Measurements from ENCODE around the gene RPLP2.

Gene RPLP2

DNA sequence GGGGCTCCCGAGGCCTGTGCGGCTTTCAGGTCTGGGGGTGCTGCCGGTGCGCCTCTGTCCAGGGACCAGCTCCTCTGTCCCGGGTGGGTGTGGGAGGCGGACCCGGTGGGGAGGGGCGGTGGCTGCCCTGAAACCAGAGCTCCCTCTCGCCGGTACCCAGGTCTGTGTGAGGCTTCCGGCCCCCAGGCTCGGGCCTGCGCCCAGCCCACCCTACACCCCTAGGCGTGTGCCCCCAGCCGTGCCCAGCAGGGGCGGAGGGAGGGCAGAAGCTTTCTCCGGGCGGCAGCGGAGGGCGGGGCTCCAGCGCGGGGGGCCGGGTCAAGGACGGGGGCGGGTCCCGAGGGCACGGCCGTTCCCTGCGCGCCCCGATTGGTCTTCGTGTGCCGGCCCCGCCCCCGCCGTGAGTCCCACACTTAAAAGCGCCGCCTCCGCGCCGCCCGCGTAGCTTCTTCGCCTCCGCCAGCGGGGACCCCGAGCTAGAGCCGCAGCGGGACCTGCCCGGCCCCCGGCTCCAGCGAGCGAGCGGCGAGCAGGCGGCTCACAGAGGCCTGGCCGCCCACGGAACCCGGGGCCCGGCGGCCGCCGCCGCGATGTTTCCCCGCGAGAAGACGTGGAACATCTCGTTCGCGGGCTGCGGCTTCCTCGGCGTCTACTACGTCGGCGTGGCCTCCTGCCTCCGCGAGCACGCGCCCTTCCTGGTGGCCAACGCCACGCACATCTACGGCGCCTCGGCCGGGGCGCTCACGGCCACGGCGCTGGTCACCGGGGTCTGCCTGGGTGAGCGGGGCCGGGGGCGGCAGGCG is 9.6 kb downstream of the RPLP2 start:
- peak overlapping the region; percentile 65 to 98 (median 94) for H3K27ac ChIP-seq
- peak overlapping the region; percentile 60 to 99 (median 87) for H3K4me3 ChIP-seq

DNA sequence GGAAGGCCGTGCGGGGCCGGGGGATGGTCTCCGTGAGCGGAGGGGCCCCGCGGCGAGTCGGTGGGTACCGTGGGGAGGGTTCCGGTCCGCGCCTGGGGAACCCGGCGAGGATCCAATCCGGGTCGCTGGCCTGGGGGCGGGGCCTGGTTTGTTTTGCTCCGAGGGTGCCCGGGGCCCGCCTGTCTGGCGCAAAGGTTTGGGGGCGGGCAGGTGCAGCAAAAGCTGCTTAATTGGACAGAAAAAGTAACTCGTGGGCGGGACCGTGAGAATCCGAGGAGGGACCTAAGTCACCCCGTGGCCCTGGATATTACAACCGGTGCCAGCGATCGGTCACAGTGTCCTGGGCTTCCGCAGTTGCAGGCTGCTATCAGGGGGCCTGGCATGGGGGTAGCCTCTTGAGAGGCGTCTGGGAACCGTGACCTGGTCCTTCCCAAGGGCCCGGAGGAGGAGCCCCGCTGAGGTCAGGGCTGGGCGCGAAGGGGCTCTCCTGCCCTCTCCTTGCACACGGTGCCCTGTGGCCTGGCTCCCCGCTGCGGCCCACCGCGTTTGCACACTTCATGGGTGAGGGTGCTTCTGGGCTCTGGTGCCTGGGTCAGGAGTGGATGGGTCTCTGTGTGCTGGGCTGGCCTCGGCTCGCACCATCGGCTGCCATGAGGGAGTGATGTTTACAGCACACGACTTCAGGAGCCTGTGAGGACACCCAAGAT is 10.3 kb downstream of the RPLP2 start:
- Histone ChIP-seq H3K27ac (peak overlapping the region; percentile 65 to 98 (median 94)), H3K4me3 (peak overlapping the region; percentile 60 to 99 (median 87))

DNA sequence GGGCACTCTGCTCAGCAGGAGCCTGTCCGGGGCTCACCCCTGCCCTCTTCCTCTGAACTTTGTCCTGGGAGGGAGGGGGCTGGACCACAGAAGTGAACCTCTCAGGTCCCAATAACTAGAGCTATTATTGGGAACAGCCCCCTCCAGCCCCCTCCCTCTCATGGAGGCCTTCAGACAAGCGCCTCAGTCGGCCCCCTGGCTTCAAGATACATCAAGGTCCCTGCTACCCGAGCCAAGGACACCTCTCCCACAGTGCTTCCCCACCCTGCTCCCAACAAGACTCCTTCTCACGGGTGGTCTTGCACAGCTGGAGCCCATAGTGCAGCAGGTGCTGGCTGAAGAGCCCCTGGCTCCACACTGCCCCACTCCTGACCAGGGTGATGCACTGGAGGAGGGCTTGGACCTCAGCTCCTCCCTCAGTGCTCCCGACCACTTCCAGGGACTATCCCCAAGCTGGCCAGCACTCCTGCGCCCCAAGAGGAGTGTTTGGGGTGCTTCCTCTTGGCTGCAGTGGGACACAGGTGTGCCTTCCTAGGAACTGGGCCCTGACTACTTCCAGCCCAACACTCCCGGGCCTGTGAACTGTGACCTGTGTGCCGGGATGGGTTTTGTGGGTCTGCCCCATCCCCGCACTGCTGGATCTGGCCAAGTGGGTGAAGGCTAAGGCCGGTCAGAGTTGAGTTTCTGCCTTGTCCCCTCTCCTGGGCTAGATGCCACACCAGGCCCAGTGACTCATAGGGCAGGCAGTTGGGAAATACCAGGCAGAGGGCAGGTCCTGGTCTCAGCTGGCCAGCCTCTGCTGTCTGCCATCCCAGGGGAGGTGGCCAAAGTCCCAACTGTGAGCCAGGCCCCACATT is 11.1 kb downstream of the RPLP2 start:
- H3K4me3 ChIP-seq: peak overlapping the region; percentile 60 to 99 (median 87)
- H3K27ac ChIP-seq: peak overlapping the region in 18 of 21 experiments; percentile 81 to 98 (median 94)

DNA sequence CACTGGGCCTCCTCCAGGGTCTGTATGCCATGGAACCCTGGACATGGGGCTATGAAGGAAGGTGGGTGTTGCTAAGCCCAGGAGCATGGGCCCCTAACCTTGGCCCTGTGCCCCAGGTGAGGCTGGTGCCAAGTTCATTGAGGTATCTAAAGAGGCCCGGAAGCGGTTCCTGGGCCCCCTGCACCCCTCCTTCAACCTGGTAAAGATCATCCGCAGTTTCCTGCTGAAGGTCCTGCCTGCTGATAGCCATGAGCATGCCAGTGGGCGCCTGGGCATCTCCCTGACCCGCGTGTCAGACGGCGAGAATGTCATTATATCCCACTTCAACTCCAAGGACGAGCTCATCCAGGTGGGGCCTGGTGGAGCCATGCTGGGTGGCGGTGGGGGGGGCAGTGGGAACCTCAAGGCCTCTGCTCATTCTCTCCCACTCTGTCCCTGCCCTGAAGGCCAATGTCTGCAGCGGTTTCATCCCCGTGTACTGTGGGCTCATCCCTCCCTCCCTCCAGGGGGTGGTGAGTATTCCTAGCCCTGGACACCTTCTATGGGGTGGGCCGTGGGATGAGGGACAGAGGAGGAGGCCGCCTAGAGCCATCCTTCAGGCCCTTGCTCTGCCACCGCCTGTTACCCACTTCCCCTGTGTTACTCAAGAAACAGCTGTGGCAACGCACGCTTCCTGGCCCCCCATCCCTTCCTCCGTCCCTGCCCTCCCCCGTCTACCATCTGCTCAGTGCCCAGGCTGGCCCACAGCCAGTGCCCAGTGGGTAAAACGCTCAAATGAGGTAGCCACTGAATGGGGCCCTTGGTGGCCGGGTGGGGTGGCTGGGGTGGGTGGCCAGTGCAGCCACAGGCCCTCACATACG is 12.0 kb downstream of the RPLP2 start:
- Histone ChIP-seq H3K27ac (peak overlapping the region in 12 of 21 experiments; percentile 18 to 96 (median 84)), H3K4me3 (peak overlapping the region in 2 of 7 experiments; percentile 95 to 99)

DNA sequence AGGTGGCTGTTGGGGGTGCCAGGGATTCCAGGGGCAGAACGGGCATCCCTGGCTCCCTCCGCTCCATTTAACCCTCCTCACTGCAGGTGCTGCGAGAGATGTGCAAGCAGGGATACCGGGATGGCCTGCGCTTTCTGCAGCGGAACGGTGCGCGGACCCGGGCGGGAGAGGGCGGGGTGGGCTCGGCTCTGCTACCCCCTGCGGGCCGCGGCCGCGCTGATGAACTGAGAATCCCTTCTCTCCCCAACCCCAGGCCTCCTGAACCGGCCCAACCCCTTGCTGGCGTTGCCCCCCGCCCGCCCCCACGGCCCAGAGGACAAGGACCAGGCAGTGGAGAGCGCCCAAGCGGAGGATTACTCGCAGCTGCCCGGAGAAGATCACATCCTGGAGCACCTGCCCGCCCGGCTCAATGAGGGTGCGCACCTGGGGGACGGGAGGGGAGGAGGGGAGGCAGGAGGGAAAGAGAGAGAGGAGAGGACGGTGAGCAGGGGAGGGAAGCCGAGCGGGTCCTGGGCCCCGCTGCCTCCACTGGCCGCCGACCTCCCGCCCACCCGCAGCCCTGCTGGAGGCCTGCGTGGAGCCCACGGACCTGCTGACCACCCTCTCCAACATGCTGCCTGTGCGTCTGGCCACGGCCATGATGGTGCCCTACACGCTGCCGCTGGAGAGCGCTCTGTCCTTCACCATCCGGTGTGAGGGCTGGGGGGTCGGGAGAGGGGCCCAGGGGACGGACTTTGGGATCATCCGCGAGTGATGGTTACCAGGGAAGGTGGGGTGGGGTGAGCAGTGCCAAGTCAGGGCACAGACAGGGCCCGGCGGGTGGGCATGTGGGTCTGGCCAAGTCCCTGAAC is 13.9 kb downstream of the RPLP2 start:
- Histone ChIP-seq H3K27ac (no peak overlapping the region), H3K4me3 (no peak overlapping the region)

DNA sequence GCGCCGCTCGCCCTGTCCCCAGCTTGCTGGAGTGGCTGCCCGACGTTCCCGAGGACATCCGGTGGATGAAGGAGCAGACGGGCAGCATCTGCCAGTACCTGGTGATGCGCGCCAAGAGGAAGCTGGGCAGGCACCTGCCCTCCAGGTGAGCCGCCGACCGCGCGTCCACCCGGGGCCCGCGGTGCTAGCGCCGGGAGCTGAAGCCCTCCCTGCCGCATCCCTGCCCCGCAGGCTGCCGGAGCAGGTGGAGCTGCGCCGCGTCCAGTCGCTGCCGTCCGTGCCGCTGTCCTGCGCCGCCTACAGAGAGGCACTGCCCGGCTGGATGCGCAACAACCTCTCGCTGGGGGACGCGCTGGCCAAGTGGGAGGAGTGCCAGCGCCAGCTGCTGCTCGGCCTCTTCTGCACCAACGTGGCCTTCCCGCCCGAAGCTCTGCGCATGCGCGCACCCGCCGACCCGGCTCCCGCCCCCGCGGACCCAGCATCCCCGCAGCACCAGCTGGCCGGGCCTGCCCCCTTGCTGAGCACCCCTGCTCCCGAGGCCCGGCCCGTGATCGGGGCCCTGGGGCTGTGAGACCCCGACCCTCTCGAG is 14.6 kb downstream of the RPLP2 start:
- no peak overlapping the region for H3K27ac ChIP-seq
- H3K4me3 ChIP-seq: no peak overlapping the region

DNA sequence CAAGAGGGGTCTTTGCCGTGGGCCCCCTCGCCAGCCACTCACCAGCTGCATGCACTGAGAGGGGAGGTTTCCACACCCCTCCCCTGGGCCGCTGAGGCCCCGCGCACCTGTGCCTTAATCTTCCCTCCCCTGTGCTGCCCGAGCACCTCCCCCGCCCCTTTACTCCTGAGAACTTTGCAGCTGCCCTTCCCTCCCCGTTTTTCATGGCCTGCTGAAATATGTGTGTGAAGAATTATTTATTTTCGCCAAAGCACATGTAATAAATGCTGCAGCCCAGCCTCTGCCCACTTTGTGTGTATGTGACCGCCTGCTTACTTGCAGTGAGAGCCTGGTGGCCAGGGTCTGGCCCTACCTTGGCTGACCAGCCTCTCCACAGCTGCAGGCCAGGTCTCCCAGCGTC is 15.2 kb downstream of the RPLP2 start:
- Histone ChIP-seq H3K27ac (peak overlapping the region in 1 of 21 experiments; percentile 4), H3K4me3 (no peak overlapping the region)

DNA sequence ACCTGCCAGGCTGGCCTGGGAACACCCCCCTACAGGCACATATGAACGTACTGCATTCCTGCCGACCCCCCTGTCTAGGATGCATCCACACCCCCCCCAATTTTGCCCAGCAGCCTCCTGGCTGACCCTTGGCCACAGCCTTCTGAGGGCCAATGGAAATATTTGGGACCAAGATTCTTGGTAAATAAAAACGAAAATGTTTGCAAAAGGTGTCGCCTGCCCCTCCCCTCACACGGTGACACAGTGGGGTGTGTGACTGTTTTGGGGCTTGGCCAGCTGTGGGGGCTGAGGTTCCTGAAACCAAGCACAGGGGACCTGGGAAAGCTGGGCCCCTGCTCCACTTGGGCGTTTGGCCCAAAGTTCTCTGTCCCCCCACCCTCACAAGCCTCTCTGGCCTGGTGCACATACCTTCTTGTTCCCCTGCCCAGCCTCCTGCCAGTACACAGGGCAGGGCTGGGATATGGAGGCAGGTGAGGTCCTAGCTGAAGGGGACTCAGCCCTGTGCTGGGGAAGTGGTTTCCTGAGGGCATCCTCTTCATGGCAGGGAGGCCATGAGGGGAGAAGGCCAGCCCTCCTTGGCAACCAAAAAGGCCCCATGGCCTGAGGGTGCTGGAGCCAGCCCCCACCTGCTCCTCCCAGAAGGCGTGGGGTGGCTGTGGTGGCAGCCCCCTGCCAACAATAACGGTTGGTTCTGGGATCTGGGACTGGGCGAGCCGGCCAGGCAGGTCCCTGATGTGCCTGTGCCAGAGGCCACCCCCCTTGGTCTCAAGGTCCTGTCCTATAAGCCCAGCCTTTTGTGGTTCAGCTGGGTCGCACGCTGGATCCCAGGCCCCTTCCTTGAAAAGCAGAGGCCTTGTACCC is 15.8 kb downstream of the RPLP2 start:
- H3K4me3 ChIP-seq: no peak overlapping the region

DNA sequence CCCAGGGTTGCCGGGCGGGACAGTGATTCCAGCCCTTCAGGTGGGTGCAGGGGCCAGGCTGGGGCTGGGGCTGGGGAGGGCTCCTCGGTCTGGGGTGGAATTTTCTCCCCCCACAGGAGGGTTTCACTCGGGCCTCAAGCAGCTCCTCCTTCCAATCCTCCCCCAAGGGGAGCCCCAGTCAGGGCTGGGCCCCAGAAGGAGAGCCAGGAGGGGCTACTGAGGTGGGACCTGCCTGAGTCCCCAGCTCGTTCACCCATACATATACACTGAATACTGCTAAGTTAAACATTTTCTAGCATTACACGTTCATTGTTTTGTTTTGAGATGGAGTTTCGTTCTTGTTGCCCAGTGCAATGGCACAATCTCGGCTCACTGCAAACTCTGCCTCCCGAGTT is 16.5 kb downstream of the RPLP2 start:
- peak overlapping the region in 7 of 21 experiments; percentile 17 to 74 (median 48) for H3K27ac ChIP-seq
- no peak overlapping the region for H3K4me3 ChIP-seq

More for the DNA sequence above, 15.8 kb downstream of the RPLP2 start:
- H3K27ac ChIP-seq: peak overlapping the region in 6 of 21 experiments; percentile 17 to 74 (median 52)

DNA sequence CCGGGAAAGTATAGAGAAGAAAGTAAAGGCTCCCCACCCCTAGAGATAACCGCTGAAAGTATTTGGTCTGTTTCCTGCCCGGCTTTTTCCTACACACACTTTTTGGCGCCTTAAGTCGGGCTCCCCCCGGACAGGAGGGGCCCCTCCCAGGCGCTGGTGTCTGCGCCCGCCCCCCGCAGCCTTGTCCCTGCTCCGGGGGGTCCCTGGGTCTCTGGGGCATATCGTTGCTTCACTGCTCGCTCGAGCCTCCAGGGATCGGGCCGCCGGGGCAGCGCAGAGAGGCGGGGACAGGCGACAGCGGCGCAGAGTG is 17.0 kb downstream of the RPLP2 start:
- peak overlapping the region in 17 of 21 experiments; percentile 4 to 74 (median 58) for H3K27ac ChIP-seq
- peak overlapping the region; percentile 14 to 49 (median 39) for H3K4me3 ChIP-seq

DNA sequence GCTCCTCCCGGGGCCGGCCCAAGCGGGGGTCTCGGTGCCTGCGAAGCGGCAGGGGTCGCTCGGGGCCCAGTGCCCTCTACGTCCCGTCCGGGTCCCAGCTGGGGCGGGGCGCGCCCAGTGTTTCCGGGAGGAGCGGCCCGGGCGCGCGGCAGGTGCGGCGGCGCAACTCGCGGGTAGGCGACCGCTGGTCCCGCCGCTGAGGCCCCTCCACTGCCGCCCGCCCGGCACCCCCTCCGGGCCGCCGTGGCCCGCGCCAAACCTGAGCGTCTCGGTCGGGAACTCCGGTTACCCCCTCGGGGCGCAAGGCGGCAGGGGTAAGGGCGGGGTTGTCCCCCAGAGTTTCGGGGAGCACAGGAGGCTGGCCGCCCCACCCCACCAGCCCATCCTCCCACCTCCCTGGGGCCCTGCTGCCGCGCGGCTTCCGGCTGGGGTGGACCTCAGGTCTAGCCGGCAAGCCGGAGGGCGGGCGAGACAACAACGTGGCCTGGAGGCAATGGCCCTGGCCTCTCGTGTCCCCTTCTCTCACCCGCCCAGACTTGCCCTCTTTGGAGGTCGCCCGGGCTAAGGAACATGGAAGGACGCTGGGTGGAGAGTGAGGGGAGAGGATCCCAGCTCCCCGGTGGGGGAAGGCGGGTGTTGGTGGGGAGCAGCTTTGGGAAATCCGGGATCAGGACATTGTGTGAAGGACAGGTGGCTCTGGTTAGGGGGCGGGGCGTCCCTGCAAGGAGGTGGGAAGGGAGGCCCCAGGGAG is 17.6 kb downstream of the RPLP2 start:
- H3K27ac ChIP-seq: peak overlapping the region in 17 of 21 experiments; percentile 4 to 74 (median 58)

DNA sequence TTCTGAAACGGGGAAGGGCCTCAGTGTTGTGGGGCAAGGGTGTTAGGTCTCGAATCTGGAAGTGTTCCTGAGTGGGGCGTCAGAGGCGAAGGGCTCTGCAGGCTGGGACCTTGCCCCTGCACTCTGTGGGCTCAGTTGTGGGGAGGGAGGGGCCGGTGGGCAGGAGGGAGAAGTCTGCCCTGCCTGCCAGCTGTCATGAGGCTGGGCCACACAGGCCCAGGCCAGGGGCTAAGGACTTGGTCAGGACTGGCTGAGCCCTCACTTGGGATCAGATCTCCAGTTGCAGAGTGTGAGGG is 18.1 kb downstream of the RPLP2 start, which contains the start of gene CRACR2B:
TSS of gene CRACR2B (plus strand) at position 23 of the 296 bp plus-strand sequence. CDS start 689 bp downstream, outside the sequence.
- H3K4me3 ChIP-seq: peak within 1 kb of the TSS; percentile 14 to 49 (median 39)
- H3K27ac ChIP-seq: peak within 1 kb of the TSS in 18 of 21 experiments; percentile 4 to 74 (median 58)

More for the DNA sequence above, 17.6 kb downstream of the RPLP2 start:
- peak overlapping the region; percentile 14 to 49 (median 39) for H3K4me3 ChIP-seq

DNA sequence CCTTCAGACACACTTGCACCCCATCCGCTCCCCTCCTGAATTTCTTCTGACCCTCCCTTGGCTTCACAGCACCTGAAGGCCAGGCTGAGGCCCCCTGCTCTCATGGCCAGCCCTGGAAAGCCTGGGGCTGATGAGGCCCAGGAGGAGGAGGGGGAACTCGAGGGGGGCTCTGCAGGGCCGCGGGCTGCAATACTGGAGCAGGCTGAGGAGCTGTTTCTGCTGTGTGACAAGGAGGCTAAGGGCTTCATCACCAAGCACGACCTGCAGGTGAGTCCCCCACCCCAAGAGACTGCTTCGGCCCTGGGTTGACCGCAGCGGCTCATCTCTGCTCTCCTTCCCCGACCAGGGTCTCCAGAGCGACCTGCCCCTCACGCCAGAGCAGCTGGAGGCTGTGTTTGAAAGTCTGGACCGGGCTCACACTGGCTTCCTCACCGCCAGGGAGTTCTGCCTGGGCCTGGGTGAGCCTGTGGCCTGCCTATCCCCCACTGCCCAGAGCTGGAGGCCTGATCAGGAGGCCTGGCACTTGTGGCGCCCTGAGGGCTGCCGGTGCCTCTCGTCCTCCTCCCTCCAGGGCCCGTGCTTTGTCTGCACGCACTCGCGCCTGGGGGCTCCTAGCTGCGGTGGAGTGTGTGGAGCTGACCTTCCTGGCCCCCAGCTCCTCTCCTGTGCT is 18.9 kb downstream of the RPLP2 start:
- Histone ChIP-seq H3K4me3 (peak overlapping the region in 1 of 7 experiments; percentile 35), H3K27ac (peak overlapping the region in 14 of 21 experiments; percentile 10 to 71 (median 48))

DNA sequence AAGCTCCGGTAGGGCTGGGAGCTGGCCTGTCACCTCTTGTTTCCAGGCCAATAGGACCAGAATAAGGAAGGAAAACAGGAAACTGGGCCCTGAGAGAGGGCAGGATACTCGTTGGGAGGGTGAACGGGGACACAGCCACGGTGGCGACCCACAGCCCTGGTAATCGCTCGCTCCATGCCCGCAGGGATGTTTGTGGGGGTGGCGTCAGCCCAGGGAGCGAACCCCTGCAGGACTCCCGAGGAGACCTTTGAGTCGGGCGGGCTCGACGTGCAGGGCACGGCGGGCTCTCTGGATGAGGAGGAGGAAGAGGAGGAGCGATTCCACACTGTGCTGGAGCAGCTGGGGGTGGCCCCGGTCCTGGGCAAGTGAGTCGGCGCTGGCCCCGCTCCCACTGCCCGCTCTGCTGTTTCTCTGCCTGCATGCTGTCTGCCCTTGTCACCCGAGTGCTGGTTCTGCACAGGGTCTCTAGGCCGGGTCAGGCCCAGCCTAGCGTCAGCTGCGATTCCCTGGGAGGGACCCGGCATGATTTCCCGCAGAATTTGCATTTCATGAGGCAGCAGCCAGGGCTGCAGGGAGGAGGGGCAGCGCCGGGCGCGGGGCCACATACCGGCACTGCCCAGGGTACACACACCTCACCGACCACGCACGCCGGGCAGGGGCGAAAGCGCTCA is 19.5 kb downstream of the RPLP2 start:
- H3K4me3 ChIP-seq: peak overlapping the region; percentile 4 to 35 (median 19)
- H3K27ac ChIP-seq: peak overlapping the region in 13 of 21 experiments; percentile 8 to 71 (median 49)

DNA sequence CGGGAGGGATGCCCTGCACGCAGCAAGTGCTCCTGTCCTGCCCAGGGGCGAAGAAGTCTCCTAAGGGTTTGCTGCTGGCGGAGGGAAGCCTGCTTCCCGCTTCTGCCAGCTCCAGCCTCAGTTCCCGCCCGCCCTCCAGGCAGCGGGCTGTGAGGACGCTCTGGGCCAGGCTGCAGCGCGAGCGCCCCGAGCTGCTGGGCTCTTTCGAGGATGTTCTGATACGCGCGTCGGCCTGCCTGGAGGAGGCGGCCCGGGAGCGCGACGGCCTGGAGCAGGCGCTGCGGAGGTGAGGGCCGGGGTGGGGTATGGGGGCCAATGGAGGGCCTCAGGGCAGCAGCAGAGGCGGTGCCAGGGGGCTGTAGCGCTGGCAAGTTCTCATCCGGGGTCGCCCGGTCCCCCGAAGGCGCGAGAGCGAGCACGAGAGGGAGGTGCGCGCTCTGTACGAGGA is 20.1 kb downstream of the RPLP2 start:
- Histone ChIP-seq H3K27ac (peak overlapping the region in 8 of 21 experiments; percentile 2 to 71 (median 48)), H3K4me3 (peak overlapping the region; percentile 4 to 35 (median 19))
